HG03108 (cell line): ENCODE results near the gene PSMB10.
"Not testable (repeated sequence)": the region's sequence is repeated elsewhere in the genome, so short reads cannot be mapped to it uniquely, and the experiment has no call there.

Source experiments
- ATAC-seq: cut with Tn5 transposase; IDR thresholded peaks from one replicate; pipeline ENCODE4 v1.9.1; 2021; ENCODE audit warnings: moderate library complexity; ENCODE audit not compliant: unreplicated experiment

PSMB10 gene

DNA sequence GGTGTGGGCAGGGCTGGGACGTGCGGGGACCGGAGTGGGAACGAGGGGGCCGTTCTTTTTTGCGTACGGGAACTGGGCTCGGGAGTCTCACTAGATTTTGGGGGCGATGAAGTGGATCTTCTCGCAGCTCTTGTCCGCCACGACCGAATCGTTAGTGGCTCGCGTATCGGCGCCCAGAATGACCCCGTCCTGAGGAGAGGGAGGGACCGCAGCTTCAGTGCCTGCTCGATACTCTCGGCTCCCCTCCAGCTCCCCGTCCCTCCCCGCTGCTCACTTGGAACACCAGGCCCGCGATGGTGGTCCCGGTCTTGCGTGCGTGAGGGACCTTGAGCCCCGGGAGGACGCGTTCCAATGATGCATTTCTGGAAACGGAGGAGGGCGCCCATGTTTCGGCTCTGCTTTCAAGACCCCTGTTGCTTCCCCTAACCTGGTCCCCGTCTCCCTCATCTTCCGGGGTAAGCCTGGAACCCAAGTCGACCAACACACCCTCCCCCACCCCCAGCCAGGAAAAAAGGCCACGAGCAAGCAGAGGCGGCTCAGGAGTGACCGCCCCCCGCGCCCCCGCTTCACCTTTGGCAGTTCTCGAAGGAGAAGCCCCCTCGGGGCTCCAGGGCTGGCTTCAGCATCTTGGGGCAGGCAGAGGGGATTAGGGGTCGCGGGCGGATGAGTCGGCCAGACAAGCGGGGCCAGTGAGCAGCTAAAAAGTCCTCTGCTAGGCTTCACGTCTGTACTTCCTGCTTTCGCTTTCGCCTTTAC lies at the start of gene PSMB10:
PSMB10 (minus strand) TSS at position 727 of the 756 bp plus-strand sequence; CDS start at position 626, 101 bp downstream.
- ATAC-seq, result no peak

DNA sequence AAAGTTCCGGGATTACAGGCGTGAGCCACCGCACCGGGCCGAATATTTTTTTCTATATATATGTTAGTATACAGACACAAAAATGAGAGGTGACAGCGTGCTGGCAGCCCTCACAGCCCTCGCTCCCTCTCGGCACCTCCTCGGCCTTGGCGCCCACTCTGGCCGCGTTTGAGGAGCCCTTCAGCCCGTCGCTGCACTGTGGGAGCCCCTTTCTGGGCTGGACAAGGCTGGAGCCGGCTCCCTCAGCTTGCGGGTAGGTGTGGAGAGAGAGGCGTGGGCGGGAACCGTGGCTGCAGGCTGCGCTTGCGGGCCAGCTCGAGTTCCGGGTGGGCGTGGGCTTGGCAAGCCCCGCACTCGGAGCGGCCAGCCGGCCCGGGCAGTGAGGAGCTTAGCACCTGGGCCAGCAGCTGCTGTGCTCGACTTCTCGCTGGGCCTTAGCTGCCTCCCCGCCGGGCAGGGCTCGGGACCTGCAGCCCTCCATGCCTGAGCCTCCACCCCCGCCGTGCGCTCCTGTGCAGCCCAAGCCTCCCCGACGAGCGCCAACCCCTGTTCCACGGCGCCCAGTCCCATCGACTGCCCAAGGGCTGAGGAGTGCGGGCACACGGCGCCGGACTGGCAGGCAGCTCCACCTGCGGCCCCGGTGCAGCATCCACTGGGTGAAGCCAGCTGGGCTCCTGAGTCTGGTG lies 45.5 kb upstream of the PSMB10 start:
- no peak for ATAC-seq

DNA sequence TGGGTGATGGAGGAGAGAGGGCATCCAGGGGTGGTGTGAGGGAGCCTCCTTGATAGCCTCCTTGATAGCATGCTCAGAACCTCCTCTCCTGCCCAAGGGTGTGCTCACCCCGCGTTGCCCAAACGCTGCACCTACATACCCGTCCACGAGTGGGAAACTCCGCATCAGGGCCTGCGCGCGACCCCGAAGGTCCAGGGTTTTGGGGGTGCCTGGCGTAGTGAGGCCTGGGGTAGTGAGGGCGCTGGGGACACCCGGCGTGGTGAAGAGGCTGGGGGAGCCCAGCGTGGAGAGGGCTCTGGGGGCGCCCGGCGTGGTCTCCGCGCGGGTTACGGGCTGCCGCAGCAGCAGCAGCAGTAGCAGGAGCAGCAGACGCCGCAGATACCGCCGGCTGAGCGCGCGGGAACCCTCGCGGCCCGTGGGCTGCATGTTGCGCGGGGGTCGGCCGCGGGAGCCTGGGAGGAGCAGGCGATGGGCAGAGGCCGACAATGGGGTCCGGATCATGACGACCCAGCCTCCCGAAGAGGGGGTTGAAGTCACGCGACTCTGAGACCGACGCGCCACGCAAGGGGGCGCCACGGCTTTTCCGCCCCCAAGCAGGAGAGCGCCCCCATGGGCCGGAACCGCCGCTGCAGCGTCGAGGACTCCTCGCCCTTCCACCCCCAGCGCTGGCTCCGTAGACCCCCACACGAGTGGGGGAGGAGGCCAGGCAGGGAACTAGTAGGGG lies 43.5 kb upstream of the PSMB10 start, which contains the start of gene DPEP3:
DPEP3 (minus strand) TSS at position 545 of the 724 bp plus-strand sequence; CDS start at position 426, 119 bp downstream.
- no peak for ATAC-seq

DNA sequence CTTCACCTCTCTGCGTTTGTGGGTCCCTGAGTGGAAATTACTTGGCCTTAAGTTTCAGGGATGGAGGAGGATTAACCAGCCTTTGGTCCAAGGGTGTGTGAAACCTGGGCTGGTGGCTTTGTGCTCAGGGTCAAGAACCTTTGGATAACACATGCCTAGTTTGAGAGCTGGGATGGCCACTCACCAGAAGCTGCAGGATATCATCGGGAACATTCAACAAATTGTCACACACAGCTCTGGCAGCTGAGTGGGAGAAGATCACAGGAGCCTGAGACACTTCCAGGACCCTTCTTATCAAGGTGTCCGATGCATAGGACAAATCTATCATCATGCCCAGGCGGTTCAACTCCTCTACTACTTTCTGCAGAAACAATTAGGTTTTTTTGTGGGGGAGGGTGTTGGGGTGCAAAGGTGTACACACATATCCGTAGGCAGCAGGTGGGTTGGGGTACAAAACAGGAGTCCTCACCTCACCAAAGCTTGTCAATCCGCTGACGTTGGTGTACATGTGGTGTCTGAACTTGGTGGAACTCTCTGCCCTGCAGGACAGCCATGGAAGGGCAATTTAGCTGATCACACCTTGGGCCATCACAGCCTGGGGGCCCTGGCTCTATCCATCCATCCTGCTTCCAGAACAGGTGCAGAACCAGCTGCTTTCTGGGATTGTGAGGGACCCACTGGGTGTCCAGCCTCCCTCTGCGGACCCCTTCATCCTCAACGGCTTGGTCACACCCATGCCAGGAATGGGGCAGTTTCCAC lies 41.0 kb upstream of the PSMB10 start:
- ATAC-seq, result no peak

DNA sequence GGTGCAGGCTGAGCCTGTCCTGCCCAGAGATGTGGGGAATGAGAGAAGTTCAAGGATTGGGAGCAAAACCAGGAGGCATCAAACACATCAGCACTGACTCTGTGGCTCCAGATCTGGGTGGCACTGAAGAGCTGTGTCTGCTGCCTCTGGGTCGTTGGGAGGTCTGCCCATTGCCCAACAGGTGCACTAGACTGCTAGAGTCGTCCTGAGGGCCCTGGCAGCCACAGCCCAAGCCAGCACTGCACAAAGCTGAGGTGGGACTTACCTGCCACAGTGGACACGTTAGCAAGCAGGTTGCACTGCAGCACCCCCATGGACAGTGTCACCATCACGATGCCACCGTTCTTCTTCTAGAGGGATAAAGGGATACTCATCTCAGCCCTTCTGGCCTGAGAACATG lies 40.4 kb upstream of the PSMB10 start:
- ATAC-seq, result no peak

DNA sequence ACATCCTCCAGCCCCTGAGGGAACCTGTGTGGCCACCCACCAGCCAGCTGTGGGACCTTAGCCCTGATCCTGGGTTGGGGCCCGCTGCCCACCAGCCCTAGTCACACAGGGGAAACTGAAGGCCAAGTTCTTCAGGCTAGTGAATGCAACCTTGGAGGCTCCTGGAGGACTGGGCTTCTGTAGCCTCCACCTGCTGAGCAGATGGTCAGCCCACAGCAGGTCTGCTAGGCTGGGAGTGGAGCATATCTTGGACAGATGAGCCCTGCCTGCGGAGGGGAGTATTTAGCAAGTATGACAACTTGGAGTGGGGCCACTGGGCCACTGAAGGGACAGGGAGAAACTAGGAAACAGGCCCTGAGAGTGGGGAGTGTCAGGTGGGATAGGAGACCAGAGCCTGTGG lies 39.6 kb upstream of the PSMB10 start:
- no peak for ATAC-seq

DNA sequence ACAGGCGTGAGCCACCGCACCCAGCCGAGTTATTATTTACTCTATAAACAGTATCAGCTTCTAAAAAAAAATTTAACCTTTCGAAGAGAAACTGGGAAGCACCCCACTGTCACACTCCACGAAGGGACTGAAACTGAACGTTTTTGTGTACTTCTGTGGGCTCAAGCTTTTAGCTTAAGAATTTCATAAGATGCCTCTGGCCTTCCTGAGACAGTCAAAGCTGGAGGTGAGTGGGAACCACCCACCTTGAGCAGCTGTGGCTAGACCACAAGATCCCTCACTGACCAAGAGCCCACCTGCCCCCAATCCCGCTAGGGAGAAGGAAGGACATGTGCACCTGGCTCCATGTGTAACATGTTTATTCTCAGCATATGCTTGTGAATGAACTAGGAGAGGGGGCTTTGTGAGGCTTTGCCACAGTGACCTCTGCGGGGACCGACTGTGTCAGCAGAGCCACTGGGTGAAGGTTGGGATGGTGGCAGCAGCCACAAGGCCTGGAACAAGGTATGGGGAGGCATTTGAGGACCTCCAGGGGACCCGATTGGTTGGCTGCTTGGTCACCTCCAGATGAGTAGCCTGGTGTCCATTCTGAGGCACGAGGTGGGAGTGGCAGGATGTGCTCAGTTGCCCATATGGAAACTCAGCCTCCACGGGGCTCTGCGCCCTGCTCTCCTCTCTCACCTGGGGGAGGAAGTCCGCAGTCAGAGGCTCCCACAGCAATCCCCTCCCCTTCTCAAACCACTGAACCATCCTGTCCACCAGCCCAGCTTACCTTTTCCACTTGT lies 38.9 kb upstream of the PSMB10 start:
- ATAC-seq, result no peak

DNA sequence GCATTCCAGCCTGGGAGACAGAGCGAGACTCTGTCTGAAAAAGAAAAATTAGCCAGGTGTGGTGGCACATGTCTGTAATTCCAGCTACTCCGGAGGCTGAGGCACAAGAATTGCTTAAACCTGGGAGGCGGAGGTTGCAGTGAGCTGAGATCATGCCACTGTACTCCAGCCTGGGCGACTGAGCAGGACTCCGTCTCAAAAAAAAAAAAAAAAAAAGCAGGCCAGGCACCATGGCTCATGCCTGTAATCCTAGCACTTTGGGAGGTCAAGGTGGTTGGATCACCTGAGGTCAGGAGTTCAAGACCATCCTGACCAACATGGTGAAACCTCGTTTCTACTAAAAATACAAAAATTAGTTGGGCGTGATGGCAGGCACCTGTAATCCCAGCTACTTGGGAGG lies 35.6 kb upstream of the PSMB10 start:
- not testable (repeated sequence) for ATAC-seq

DNA sequence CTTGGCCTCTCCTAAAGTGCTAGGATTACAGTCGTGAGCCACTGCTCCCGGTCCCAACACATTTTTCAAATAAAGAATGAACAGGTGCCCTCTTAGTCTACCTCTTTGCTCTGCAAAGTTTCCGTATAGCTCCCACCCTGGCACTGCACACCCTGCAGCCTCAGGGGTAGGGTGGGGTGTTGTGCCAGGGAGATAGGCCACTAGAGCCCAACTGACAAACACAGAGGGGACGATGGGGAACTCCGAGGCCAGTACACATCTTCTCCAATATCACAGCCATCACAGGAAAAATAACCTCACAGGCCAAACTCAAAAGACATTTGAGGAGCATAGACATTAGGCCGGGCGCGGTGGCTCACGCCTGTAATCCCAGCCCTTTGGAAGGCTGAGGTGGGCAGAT lies 34.5 kb upstream of the PSMB10 start:
- ATAC-seq, result no peak

DNA sequence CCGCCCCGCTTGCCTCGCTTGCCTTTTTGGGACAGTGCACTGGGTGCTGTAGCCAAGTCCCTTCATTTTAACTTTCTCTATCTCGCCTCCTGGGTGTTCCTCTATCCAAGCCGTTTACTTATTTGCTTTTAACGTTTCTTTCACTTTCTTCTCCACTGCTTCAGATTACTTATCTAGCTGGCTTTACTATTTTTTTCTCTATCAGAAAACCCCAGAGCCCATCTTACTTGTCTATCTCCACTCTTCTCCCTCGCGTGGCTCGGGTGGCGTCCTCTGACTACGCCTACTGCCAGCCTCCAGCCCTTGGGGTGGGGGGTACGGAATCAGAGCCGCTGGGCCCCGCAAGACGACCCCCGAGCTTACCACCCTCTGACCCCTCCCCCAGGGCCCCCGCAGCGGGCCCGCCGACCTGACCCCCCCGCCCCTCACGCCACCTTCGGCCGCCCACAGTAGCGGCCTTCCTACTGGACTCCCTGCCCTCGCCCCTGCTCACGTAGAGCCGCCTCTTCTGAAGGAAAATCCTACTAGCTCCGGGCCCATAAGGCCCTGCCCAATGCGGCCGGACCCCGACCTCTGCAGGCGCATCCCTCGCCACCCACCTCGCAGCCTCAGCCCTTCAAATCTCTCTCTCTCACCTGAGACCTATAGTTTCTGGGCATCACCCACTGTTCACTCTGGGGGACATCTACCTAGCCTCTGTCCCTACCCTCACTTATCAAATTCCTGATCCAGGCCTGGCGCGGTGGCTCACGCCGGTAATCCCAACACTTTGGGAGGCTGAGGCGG lies 32.8 kb upstream of the PSMB10 start:
- no peak for ATAC-seq

DNA sequence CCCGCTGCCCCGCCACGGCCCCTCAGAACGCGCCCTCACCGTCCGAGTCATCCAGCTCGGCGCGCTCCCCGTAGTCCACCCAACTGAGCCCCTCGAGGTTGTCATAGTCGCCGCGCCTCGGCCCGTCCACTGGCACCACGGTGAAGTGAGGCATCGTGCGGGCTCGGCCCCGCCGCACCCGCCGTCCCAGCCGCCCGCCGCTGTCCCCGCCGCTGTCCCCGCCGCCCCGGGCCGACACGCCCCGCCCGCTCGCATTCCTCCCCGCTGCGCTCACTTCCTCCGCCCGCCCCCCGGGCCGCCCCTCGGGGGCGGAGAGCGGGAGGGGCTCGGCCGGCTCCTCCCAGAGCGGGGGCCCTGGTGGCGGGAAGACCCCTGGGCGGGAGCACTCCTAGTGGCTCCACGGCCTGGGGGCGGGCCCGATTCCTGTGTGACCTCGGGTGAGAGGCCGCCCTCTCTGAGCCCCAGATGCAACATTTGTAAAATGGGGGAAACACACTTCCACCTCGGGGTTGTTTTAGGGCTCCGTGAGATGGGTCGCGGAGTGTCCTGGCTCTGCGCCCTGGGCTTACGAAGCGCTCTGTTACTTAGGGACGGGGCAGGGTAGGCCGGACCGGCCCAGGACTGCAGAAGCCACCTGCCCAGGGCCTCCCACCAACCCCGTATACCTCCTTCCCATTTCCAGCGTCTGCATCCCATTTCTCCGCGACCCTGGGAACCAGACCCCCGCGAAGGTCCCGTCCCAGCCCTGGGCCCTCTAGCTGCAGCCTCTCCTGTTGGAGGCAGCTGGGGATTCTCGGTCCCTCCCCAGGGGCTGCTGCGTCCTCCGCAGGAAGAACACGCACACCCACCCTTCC lies 32.0 kb upstream of the PSMB10 start, which contains the start of gene SLC12A4:
SLC12A4 (minus strand) TSS at position 238 of the 854 bp plus-strand sequence; CDS start at position 154, 84 bp downstream.
- ATAC-seq, result peak; percentile 81

DNA sequence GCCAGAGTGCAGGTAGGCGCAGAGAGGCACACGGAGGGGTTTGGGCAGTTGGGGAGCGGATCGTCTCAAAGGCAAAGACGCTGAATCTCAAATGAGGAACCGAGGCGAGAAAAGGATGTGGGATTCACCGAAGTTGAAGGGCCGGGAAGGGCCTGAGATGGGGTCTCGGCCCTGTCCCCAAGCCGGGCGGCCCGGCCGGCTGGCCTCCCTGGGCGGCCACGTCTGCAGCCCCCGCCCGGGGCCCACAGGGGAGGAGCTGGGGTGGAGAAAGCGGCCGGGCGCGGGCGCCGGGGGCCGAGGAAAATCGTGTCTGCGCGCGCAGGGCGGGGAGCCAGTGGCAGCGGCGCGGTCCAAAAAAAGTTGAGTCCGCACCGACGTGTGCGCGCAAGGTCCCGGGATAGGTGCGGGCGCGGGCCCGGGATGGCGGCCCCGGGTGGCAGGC lies 31.3 kb upstream of the PSMB10 start:
- ATAC-seq, result peak; percentile 18

DNA sequence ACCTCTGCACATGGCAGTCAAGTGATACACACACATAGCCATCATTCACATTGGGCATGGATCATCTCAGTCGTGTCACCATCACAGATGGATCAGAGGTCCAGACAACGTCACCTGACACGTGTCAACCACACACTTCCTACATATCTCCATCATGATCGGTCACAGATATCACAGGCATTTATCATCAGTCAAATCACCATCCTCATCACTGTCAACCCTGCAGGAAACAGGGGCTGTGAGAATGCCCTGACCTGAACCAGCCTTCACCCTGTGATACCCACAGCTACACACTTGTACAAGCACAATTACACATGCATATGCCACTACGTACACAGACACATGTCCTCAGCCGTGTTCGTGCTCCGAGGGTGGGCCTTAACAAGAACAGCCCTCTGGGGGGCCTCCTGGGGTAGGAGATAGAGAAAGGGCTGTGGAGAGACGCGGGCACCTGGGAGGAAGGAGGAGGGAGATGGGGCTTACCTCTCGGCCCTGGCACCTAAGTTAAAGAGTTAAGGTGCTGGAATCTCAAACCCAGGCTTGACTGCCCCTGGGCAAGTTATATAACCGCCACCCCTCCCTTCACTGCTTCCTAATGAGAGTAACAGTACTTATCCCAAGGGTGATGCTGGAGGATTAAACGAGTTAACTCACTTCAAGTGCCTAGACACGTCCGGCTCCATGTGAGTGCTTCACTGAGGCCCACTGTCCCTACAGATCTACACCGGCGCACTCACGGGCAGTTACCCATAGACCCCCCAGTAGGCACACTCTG lies 30.7 kb upstream of the PSMB10 start:
- ATAC-seq, result no peak

DNA sequence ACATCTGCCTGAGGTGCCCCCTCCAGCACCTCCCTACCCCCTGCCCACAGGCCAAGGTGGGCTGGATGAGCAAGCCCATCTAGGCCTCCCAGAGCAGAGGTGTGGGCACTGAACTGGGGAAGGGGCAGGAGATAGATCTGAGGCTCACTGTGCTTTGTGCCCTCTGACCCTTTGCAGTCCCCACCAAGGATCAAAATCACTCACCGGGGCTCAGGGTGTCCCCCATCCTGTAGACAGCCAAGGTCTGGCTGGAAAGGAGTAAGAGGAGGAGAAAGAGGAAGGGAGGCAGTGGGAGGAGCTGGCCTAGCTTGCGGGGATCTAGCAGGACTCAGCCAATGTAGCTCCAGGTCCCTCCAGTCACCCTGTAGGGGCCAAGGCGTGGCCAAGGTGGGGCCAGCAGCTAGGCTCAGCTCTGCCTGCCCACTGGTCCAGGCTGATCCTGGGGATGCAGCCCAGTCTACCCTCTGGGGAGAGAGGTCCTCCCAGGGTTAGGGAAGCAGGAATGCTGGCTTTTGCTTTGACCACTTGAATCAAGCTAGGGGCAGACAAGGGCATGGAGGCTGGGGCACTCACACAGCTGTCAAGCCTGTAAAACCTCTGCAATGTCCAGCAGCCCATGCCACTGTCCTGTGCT lies 30.0 kb upstream of the PSMB10 start:
- ATAC-seq, result no peak

DNA sequence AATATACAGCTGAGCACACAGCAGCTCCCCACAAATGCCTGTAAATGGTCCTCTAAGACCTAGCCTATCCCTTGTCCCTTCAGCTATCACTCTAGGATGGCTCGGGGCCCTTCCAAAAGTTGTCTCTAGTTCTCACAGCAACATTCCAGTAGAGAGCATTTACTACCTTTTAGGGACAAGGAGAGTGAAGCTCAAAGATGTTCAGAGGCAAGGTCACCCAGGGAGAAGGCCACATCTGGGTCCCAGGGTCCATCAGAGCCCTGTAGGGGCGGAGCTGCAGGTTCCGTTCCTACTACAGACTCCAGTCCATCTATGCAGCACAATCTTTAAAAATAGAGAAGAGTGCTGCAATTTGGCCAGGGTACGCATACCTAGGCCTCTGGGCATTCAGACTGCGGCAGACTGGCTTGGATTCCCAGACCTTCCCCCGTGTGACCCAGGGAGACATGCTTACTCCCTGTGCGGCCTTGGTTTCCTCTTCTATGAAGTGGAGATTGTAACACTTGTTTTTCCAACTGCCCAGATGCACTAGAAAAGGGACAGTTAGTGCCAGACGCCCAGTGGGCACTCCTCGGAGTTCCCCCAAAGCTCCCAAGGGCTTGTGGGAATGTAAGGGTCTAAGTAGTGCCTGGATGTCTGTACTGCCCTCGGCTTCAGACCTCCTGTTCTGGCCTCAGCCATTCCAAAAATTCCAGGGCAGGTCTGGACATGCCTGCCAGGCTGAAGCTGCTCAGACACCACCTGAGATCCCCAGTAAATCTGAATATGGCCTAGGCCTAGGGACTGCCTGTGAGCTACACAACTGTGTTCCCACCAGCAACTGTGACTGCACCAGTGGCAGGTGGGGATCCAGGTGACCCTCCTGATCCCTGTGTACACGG lies 29.3 kb upstream of the PSMB10 start:
- no peak for ATAC-seq
